Choroid plexus epithelial cell (primary cell): ENCODE data around the gene SARS1.

Source experiments
- DNase-seq: peaks from one replicate; pipeline ENCODE4 v3.0.0-alpha.2; 2010; ENCODE audit warnings: low read depth
- H3K4me3 ChIP-seq: 2 replicates; pipeline ENCODE4 v1.5.1; 2011; ENCODE audit warnings: low read depth, mild to moderate bottlenecking, control low read depth, low read length, moderate library complexity
- TF ChIP-seq, protein P1 (sequence below): conservative IDR thresholded peaks from 2 replicates; pipeline ENCODE4 v1.5.1; 2011; ENCODE audit warnings: low read depth, mild to moderate bottlenecking, control low read depth, inconsistent platforms, low read length, moderate library complexity

SARS1 gene

DNA sequence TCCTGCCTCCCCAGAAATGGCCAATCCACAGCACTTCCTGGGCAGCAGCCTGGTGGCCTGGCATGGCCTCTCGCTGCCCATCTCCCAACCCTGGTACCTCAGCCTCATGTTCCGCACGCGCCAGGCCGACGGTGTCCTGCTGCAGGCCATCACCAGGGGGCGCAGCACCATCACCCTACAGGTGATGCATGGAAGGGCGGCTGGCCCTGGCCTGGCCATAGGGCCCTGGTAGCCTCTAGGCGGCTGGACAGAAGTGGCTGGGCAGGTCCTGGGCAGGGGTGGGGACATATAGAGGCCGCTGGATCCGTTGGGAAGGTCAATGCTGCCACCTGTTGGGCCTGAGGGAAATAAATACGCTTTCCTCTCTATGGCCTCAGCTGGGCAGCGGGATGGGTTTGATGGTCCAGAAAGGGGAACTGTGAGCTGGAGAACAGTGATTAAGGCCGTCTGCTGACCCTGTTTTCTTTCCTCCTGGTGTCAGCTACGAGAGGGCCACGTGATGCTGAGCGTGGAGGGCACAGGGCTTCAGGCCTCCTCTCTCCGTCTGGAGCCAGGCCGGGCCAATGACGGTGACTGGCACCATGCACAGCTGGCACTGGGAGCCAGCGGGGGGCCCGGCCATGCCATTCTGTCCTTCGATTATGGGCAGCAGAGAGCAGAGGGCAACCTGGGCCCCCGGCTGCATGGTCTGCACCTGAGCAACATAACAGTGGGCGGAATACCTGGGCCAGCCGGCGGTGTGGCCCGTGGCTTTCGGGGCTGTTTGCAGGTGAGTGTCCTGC is 50.1 kb downstream of the SARS1 start:
- TF ChIP-seq, protein P1, sequence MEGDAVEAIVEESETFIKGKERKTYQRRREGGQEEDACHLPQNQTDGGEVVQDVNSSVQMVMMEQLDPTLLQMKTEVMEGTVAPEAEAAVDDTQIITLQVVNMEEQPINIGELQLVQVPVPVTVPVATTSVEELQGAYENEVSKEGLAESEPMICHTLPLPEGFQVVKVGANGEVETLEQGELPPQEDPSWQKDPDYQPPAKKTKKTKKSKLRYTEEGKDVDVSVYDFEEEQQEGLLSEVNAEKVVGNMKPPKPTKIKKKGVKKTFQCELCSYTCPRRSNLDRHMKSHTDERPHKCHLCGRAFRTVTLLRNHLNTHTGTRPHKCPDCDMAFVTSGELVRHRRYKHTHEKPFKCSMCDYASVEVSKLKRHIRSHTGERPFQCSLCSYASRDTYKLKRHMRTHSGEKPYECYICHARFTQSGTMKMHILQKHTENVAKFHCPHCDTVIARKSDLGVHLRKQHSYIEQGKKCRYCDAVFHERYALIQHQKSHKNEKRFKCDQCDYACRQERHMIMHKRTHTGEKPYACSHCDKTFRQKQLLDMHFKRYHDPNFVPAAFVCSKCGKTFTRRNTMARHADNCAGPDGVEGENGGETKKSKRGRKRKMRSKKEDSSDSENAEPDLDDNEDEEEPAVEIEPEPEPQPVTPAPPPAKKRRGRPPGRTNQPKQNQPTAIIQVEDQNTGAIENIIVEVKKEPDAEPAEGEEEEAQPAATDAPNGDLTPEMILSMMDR = peak; percentile 95
- no peak overlapping the region for H3K4me3 ChIP-seq
- DNase-seq = peak; percentile 79

GRCh38 chr1:109264379-109264755 is 50.6 kb downstream of the SARS1 start:
- TF ChIP-seq, protein P1 = no peak
- no peak overlapping the region for H3K4me3 ChIP-seq
- DNase-seq = no peak

DNA sequence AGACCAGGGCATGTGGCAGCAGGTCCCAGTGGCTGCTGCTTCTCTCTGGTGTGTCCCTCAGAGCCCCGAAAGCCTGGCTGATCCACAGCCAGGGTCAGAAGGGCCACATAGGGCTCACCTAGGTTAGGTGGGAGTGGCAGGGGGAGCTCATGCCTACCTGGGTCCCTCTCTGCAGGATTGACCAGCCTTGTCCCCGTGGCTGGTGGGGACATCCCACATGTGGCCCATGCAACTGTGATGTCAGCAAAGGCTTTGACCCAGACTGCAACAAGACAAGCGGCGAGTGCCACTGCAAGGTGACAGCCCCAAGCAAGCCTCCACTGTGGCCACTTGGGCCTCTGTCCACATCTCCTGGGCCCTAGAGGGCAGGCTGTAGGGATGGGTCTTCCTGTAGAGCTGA is 51.3 kb downstream of the SARS1 start:
- TF ChIP-seq, protein P1 = no peak
- no peak for DNase-seq
- no peak overlapping the region for H3K4me3 ChIP-seq

DNA sequence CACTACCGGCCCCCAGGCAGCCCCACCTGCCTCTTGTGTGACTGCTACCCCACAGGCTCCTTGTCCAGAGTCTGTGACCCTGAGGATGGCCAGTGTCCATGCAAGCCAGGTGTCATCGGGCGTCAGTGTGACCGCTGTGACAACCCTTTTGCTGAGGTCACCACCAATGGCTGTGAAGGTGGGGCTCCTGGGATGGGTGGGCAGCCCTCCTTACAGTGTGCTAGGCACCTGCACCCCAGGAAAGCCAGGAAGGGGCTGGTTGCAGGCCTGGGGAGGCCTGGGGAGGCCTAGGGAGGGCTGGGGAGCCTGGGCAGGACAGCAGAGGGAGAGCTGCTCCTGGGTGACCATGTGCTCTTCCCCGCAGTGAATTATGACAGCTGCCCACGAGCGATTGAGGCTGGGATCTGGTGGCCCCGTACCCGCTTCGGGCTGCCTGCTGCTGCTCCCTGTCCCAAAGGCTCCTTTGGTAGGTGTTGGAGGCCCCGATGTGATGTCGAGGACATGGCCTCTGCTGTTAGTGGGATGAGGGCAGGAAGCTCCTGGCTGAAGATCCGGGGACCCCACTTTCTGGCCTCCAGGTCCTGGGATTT is 52.1 kb downstream of the SARS1 start:
- TF ChIP-seq, protein P1 = no peak
- no peak for DNase-seq
- H3K4me3 ChIP-seq = no peak overlapping the region

DNA sequence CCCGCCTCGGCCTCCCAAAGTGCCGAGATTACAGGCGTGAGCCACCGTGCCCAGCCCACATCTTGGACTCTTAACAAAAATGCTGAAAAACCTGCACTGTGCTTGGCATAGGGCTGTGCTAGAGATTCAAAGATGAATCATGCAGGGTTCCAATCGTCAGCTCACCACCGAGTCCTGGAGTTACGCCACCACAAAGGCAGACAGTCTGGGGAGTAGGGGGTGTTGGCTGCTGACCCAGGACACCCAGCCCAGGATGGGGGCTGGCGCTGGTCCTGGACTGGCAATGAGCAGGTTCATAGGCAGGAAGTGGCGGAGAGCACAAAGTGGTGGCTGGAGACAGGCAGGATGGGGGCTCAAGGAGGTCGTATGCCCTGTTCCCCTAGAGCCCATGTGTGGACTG is 53.2 kb downstream of the SARS1 start:
- TF ChIP-seq, protein P1 = no peak
- H3K4me3 ChIP-seq = no peak overlapping the region
- DNase-seq = peak; percentile 51

- DNase-seq = no peak
- TF ChIP-seq, protein P1 = no peak
- H3K4me3 ChIP-seq = no peak overlapping the region
These were observed 54.1 kb downstream of the SARS1 start for GRCh38 chr1:109267743-109268300.
